ENCODE measurements around the gene ALG12.

DNA sequence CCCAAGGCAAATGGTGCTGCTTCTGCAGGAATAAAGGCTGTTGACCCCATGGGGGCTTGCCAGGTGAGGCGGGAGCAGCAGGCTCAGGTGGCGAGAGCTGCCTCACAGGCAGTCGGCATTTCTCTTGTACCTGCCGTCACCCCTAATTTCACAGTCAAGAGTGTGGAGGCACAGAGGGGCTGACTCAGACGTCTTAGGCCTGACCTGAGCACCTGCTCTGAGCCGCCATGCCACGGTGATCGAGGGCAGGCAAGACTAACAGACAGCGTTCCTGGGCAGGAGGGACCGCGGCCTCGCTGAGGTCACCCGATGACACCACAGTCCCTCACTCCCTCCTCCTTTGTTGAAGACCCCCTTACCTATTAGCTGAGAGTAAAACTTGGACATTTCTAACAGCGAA, 5.2 kb downstream of the ALG12 start:
- TF ChIP-seq, protein P1, sequence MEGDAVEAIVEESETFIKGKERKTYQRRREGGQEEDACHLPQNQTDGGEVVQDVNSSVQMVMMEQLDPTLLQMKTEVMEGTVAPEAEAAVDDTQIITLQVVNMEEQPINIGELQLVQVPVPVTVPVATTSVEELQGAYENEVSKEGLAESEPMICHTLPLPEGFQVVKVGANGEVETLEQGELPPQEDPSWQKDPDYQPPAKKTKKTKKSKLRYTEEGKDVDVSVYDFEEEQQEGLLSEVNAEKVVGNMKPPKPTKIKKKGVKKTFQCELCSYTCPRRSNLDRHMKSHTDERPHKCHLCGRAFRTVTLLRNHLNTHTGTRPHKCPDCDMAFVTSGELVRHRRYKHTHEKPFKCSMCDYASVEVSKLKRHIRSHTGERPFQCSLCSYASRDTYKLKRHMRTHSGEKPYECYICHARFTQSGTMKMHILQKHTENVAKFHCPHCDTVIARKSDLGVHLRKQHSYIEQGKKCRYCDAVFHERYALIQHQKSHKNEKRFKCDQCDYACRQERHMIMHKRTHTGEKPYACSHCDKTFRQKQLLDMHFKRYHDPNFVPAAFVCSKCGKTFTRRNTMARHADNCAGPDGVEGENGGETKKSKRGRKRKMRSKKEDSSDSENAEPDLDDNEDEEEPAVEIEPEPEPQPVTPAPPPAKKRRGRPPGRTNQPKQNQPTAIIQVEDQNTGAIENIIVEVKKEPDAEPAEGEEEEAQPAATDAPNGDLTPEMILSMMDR (IDR thresholded peaks at IDR 0.05; ENCODE audit: low read depth, low read length) = no peak
- TF ChIP-seq EZH2phosphoT487 (IDR thresholded peaks at IDR 0.05; ENCODE audit: low read depth) = no peak
